ENCODE results near the gene CD160. TPM values are rescaled to one million over a fixed set of nuclear protein-coding genes. Genes with fewer than 3 reads are reported as not detected.

CD160 gene
- total RNA-seq, 3 donors from 2014 or later (not counting 1 experiment from before 2014, with no cell fraction given) = 77.7 to 150 (median 83.4) TPM

DNA sequence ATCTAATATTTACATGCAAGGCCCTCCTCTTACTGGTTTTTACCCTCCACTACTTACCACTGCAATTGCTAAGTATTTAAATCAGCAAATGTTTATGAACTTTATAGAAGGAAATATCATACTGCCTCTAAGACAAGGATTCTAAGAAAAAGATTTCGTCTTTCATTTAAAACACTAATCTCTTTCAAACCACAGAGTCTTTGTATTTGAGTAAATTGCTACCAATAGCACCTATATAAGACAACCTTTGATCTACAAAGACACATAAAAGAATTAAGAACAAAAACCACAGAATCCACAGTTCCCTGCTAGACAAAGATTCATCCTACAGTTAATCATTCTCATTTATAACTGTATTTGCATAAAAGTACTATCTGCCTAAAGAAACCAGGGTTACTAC is 67.0 kb downstream of the CD160 start:
- Mint-ChIP-seq H3K9me3 (no peaks in the 10 kb centered on the region), H3K4me1 (peaks cover 18 to 31% of the 10 kb centered on the region in 2 donors), H3K36me3 (no peaks in the 10 kb centered on the region), H3K4me3 (no peak overlapping the region), H3K27ac (peak overlapping the region; percentile 15 to 59), H3K27me3 (ENCODE audit: low read depth in 2 of 2) (no peaks in the 10 kb centered on the region)
- no peaks in the 10 kb centered on the region for H3K27me3 ChIP-seq (ENCODE audit: control insufficient read depth, insufficient read depth, low read length)
- no peak overlapping the region for H3K27ac ChIP-seq (ENCODE audit: low read length)
- no peak for DNase-seq
- intact Hi-C loops (cut with micrococcal nuclease) = no loop called here
- no CpG with 5 or more reads among the region's 1 CpG for WGBS (ENCODE audit: insufficient coverage)
- TF ChIP-seq, protein P1, sequence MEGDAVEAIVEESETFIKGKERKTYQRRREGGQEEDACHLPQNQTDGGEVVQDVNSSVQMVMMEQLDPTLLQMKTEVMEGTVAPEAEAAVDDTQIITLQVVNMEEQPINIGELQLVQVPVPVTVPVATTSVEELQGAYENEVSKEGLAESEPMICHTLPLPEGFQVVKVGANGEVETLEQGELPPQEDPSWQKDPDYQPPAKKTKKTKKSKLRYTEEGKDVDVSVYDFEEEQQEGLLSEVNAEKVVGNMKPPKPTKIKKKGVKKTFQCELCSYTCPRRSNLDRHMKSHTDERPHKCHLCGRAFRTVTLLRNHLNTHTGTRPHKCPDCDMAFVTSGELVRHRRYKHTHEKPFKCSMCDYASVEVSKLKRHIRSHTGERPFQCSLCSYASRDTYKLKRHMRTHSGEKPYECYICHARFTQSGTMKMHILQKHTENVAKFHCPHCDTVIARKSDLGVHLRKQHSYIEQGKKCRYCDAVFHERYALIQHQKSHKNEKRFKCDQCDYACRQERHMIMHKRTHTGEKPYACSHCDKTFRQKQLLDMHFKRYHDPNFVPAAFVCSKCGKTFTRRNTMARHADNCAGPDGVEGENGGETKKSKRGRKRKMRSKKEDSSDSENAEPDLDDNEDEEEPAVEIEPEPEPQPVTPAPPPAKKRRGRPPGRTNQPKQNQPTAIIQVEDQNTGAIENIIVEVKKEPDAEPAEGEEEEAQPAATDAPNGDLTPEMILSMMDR (IDR thresholded peaks at IDR 0.05) = no peak
- no peak for ATAC-seq
- no peaks in the 10 kb centered on the region for H3K9me3 ChIP-seq (ENCODE audit: control insufficient read depth, insufficient read depth, low read length)
- H3K4me1 ChIP-seq (ENCODE audit: control insufficient read depth, insufficient read depth, low read length) = no peaks in the 10 kb centered on the region
- peaks cover 24% of the 10 kb centered on the region for H3K36me3 ChIP-seq (ENCODE audit: control insufficient read depth, insufficient read depth, low read length)
- H3K4me3 ChIP-seq (ENCODE audit: low read length) = no peak overlapping the region

GRCh38 chr1:145788580-145788979 is 69.3 kb downstream of the CD160 start:
- Histone ChIP-seq H3K4me1 (ENCODE audit: control insufficient read depth, insufficient read depth, low read length) (no peaks in the 10 kb centered on the region), H3K9me3 (ENCODE audit: control insufficient read depth, insufficient read depth, low read length) (no peaks in the 10 kb centered on the region), H3K4me3 (ENCODE audit: low read length) (no peak overlapping the region), H3K27me3 (ENCODE audit: control insufficient read depth, insufficient read depth, low read length) (no peaks in the 10 kb centered on the region), H3K27ac (ENCODE audit: low read length) (no peak overlapping the region), H3K36me3 (ENCODE audit: control insufficient read depth, insufficient read depth, low read length) (peaks cover 14% of the 10 kb centered on the region)
- intact Hi-C loops (cut with micrococcal nuclease) = no loop called here
- H3K27me3 Mint-ChIP-seq (ENCODE audit: low read depth in 2 of 2) = no peaks in the 10 kb centered on the region
- ATAC-seq = no peak
- TF ChIP-seq, protein P1 (IDR thresholded peaks at IDR 0.05) = no peak
- no peak overlapping the region for H3K27ac Mint-ChIP-seq
- H3K4me3 Mint-ChIP-seq = no peak overlapping the region
- no peaks in the 10 kb centered on the region for H3K36me3 Mint-ChIP-seq
- no peaks in the 10 kb centered on the region for H3K9me3 Mint-ChIP-seq
- H3K4me1 Mint-ChIP-seq = peaks cover 23 to 24% of the 10 kb centered on the region in 2 donors
- WGBS (ENCODE audit: insufficient coverage) = 98% methylated on average over 2 of the region's 3 CpGs
- no peak for DNase-seq

Other genes starting within 250 kb of the CD160 start
- 10 to 100 TPM; 31.9 to 50.1 (median 37.2) TPM for gene GPR89A, start 111.5 kb upstream of the CD160 start, total RNA-seq
- gene PDZK1, start 12.1 kb upstream of the CD160 start, total RNA-seq = 1 to 10 TPM in 2 of 3 donors, under 1 TPM in 1; 0.96 to 2.9 (median 1.4) TPM
- gene RNF115, start 104.6 kb downstream of the CD160 start, total RNA-seq = 10 to 100 TPM; 26.7 to 31.8 (median 30.8) TPM
- gene POLR3C, start 104.7 kb downstream of the CD160 start, total RNA-seq = 10 to 100 TPM; 26.4 to 37.2 (median 27.5) TPM
- gene NUDT17, start 126.1 kb downstream of the CD160 start, total RNA-seq = 1 to 10 TPM; 3.3 to 4.9 (median 3.4) TPM
- 10 to 100 TPM; 40.1 to 53.3 (median 51.0) TPM for gene PIAS3, start 139.6 kb downstream of the CD160 start, total RNA-seq
- under 1 TPM; 0.14 to 0.23 (median 0.23) TPM for gene ANKRD35, start 166.4 kb downstream of the CD160 start, total RNA-seq
- gene ITGA10, start 190.6 kb downstream of the CD160 start, total RNA-seq = 1 to 10 TPM in 2 of 3 donors, under 1 TPM in 1; 0.61 to 1.7 (median 1.1) TPM
- gene PEX11B, start 199.2 kb downstream of the CD160 start, total RNA-seq = 10 to 100 TPM; 20.6 to 26.0 (median 24.9) TPM
- gene RBM8A, start 208.0 kb downstream of the CD160 start, total RNA-seq = 100 to 1,000 TPM; 172 to 204 (median 200) TPM
- 10 to 100 TPM; 33.4 to 41.3 (median 38.2) TPM for gene LIX1L, start 238.5 kb downstream of the CD160 start, total RNA-seq
- 1 to 10 TPM; 1.4 to 1.9 (median 1.4) TPM for gene ANKRD34A, start 245.1 kb downstream of the CD160 start, total RNA-seq
- 10 to 100 TPM; 34.9 to 37.5 (median 37.4) TPM for gene POLR3GL, start 245.2 kb downstream of the CD160 start, total RNA-seq

Data from natural killer cell (primary cell).